ENCODE measurements around the gene OPN1LW. TPM values are rescaled to one million over a fixed set of nuclear protein-coding genes. Genes with fewer than 3 reads are reported as not detected.
"Not testable (repeated sequence)": the region's sequence is repeated elsewhere in the genome, so short reads cannot be mapped to it uniquely, and the experiment has no call there.

OPN1LW gene
- polyA plus RNA-seq, 1 donor, result not detected

DNA sequence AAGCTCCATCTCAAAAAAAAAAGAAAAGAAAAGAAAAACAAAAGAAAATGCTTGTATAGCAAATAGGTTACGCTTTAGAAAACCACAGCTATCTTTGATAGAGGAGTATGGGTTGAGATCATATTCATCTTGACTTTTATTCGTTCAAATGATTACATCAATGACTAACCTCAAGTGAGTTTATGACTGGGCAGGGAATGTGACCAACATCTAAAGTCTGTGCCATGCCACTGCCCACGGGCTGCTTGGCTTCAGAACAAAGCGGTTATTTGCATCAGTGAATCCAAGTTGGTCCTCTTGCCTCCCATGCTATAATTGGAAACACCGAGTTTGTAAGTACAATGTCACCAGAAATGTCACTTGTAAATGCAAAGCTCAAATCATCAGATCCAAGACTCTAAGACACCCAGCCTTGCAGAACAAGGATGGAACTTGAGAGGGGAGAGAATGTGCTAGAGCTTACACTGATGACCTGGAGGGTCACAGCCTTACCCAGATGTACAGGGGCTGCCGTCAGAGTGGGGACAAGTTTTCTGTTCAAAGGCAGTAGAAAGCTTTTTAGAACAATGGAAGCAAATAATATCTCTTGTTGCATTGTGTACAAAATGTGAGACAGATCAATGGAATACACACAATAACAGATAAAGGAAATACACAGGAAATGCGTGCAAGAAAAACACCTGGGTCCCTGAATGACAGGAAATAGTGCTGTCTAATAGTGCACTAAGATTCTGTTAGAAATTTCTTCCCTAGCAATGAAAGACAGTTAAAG lies 8.4 kb upstream of the OPN1LW start:
- no peak for DNase-seq

DNA sequence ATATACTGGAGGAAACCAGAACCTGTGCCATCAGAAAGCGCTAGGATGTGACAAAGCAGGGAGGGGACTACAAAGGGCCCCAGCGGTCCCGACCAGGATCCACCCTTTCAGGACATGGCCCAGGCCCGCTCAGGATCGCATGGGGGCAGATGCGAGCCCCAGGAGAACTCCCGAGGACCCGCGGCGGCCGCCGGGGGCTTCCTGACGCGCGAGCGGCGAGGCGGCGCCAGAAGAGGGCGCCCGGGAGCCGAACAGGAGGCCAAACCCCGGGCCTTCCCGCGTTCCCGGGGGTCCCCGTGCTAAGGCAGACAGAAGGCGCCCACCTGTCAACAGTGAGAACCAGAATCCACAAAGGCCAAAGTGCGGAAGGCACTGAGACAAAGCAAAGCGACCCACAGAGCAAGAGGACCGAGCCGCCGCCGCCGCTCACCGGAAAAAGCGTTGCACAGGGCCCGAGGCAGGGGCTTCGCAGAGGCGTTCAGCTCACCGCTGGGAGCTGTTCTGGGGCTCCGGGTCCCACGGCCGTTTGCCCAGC lies 7.3 kb upstream of the OPN1LW start:
- peak; percentile 64 for DNase-seq

DNA sequence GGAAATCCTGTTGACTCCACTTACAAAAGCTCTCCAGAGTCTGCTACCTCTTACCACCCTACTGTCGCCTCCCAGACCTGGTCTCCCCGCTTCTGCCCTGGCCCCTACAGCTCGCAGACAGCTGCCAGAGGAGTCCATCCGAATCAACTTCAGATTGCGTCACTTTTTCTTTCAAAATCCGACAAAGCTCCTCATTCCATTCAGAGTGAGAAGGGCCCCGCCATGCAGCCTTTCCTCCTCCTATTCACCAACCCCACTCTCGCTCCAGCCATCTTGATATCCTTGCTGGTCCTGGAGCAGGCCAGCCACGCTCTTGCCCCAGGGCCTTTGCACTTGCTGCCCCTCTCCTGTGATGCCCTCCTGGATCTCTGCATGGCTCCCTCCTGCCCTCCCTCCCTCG lies 5.2 kb upstream of the OPN1LW start:
- DNase-seq, result no peak

DNA sequence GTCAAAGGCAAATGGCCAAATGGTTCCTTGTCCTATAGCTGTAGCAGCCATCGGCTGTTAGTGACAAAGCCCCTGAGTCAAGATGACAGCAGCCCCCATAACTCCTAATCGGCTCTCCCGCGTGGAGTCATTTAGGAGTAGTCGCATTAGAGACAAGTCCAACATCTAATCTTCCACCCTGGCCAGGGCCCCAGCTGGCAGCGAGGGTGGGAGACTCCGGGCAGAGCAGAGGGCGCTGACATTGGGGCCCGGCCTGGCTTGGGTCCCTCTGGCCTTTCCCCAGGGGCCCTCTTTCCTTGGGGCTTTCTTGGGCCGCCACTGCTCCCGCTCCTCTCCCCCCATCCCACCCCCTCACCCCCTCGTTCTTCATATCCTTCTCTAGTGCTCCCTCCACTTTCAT lies 3.8 kb upstream of the OPN1LW start:
- DNase-seq, result no peak

DNA sequence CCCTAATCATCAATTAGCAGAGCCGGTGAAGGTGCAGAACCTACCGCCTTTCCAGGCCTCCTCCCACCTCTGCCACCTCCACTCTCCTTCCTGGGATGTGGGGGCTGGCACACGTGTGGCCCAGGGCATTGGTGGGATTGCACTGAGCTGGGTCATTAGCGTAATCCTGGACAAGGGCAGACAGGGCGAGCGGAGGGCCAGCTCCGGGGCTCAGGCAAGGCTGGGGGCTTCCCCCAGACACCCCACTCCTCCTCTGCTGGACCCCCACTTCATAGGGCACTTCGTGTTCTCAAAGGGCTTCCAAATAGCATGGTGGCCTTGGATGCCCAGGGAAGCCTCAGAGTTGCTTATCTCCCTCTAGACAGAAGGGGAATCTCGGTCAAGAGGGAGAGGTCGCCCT lies 3.3 kb upstream of the OPN1LW start:
- no peak for DNase-seq

DNA sequence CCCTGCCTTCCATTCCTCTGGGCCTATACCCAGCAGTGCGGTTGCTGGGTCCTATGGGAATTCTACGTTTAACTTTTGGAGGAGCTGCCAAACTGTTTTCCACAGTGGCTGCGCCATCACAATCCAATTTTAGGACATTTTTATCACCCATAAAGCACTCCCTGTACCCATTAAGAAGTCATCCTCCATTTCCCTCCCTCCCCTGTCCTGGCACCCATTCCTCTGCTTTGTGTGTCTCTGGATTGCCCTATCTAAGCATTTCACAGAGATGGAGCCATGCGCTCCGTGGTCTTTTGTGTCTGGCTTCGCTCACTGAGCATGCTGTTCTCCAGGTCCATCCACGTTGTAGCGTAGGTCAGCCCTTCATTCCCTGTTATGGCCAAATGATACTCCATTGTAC lies 1.7 kb upstream of the OPN1LW start:
- no peak for DNase-seq

DNA sequence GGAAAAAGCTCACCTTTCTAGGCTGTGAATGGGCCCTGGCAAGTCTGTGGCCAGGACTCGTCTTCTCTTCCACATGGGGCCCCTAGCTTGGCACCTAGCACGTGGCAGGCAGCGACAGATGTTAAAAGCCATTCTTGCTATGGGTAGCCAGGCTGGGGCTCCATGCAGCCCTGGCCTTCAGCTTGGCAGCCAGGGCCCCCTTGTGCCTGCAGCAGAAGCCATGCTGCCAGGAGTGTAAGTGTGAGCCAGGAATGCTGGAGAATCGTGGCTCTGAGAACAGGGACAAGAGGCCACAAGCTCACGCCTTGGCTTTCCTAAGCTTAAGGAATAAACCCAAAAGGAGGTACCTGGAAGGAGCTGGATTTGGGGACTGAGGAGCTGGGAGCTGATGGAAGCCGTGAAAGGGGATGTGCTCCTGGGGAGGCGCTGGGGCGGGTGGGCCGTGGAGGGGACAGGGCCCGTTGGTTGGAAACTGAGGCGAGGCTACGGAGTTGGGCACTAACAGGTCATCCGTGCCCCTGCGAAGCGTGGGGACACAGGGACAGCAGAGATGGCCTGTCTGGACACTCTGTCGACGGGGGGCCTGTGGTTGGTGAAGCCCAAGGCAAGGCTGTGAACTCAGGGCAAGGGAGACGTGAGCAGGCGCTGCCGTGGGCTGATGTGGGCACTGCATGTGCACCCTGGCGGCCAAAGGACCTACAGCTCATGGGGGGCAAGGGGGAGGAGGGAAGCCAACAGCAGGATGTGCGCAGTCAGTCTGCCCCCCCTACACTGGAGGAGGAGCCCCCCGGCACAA lies 895 bp upstream of the OPN1LW start:
- no peak for DNase-seq

DNA sequence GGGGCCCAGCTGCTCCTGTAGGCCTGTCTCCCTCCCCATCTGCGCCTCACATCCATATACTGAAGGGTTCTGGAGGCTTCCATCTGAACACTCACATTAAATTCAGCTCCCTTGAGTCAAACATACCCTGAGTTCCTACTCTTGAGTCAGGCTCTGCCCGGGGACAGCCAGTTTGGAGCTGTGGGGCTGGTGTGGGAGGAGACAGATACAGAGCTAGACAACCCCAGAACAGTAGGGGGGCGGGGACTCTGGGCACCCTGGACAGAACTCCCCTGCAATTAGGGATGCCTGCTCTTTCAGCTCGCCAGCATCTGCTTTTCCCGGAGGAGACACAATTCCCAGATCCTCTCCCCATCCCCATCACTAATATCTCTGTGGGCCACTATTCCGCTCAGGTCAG lies 7.0 kb downstream of the OPN1LW start:
- DNase-seq, result not testable (repeated sequence)

DNA sequence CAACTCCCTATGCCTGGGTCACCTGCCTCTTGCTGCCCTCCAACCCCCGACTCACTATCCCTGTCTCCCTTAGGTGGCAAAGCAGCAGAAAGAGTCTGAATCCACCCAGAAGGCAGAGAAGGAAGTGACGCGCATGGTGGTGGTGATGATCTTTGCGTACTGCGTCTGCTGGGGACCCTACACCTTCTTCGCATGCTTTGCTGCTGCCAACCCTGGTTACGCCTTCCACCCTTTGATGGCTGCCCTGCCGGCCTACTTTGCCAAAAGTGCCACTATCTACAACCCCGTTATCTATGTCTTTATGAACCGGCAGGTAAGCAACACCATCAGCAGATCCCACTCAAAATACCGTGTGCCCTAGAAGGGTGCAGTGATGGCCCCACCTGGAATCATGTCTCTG lies 12.2 kb downstream of the OPN1LW start:
- DNase-seq, result not testable (repeated sequence)

DNA sequence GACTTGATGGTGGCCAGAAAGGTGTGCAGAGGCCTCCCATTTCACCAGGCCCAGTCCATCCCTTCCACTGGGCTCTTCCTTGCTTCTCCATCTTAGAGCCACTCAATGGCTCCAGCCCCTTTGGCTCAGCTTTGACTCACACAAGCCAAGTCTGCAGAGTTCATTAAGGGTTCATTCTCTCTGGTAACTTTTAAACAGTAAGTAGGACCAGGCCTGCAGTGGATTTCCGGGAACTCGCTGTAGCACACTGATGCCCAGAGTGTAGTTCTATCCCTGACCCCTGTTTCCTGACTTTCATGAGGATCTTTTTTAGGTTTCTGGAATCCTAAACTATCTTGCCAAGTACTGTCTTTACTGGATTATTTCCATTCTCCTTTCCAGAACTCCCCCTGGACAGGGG lies 13.2 kb downstream of the OPN1LW start:
- DNase-seq, result not testable (repeated sequence)

DNA sequence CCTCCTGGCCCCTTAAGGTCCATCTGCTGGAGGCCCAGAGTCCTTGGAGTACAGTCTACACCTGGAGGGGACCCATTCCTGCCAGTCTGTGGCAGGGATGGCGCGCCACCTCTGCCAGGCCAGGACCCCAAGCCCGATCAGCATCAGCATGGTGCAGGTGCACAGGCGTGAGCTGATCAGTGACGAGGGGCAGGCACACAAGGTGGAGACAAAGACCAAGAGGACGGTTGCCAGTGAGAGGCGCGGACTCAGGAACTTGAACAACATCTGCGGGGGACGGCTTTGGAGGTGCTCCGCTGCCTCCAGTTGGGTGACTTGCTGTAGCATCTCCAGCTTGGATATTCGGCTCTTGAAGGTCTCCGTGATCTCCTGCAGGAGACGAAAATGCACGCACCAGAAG lies 15.3 kb downstream of the OPN1LW start:
- DNase-seq, result not testable (repeated sequence)

DNA sequence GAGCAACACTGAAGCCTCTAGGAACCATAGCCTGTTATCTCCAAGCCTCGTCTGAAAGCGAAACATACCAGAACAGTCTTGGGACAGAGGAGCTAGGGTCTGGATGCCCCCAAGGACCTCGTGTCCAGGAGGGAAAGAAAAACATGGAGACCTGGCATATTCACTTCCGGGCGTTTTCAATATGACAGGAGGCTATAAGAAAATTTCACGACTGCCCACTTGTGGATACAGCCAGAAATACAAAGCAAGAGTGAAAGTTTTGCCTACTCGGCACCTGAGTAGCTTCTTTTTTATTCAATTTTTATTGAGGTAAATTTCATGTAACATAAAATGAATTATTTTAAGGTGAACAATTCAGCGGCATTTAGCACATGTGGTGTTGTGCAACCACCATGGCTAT lies 20.9 kb downstream of the OPN1LW start:
- not testable (repeated sequence) for DNase-seq

DNA sequence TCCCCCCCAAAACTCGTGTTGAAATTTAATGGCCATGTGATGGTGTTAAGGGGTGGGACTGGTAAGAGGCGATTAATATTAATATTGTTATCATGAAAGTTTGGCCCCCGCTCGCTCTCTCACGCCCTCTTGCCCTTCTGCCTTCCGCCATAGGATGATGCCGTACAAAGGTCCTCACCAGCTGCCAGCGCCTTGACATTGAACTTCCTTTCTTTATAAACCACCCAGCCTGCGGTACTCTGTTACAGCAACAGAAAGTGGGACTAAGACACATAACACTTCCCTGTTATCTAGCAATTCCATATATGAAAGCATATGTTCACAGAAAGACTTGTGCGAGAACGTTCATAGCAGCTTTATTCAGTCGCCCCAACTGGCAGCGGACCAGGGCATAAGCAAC lies 24.3 kb downstream of the OPN1LW start:
- DNase-seq, result not testable (repeated sequence)

DNA sequence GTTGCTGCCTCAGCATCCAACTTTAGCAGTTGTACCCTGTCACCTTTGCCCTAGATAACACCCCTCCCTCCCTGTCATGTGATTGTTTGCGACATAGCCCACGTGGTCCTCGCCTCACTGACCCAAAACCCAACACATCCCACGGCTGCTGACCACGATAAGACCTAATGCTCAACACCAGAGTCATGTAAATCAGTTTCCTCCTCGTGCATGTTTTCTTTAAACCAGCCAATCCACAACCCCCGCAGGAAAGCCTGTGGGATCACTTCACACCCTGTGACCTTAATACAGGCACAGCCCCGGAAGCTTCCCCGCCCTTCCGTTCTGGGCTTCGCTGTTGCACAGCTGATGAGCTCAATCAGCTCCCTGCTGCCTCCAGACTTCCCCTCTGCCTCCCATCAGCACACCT lies 28.5 kb downstream of the OPN1LW start:
- DNase-seq, result not testable (repeated sequence)

DNA sequence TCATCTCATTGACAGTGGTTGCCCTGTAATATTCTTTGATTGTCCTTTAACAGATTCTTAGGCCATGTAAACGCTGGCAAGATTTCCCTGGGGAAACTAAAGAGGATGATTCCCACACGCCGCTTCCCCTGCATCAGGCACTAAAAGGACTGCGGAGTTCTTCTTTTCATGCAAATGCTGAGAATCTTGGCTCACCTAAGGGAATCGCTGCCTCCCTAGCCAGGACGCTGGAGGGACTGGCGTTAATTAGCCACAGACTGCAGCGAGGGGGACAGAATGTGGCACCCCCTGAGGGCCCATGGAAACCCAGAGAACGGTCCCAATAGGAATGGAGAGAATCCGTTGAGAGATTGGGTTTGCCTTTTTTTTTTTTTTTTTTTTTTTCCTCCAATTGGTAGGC lies 30.3 kb downstream of the OPN1LW start:
- not testable (repeated sequence) for DNase-seq

DNA sequence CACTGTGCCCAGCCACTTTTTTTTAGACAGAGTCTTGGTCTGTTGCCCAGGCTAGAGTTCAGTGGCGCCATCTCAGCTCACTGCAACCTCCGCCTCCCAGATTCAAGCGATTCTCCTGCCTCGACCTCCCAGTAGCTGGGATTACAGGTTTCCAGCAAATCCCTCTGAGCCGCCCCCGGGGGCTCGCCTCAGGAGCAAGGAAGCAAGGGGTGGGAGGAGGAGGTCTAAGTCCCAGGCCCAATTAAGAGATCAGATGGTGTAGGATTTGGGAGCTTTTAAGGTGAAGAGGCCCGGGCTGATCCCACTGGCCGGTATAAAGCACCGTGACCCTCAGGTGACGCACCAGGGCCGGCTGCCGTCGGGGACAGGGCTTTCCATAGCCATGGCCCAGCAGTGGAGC lies 38.3 kb downstream of the OPN1LW start, which contains the start of gene OPN1MW:
Gene OPN1MW (plus strand): TSS at position 301 of the 400 bp plus-strand sequence. CDS start 82 bp downstream, at position 383.
- not testable (repeated sequence) for DNase-seq

DNA sequence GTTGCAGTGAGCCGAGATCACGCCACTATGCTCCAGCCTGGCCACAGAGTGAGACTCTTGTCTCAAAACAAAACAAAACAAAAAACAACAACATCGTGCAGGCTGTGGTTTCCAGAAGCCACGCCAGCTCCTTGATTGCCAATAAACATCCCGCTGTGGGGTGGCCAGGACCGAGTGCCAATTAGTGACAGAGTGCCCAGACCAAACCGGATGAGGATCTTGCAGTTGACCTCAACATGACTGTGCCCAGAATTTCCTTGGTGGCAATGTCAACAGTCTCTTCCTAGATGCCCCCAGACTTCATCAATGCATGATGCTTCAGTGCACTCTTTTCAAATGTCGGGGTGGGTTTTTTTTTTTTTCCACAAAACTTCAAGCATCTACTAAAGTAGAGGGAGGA lies 39.8 kb downstream of the OPN1LW start:
- DNase-seq, result not testable (repeated sequence)

DNA sequence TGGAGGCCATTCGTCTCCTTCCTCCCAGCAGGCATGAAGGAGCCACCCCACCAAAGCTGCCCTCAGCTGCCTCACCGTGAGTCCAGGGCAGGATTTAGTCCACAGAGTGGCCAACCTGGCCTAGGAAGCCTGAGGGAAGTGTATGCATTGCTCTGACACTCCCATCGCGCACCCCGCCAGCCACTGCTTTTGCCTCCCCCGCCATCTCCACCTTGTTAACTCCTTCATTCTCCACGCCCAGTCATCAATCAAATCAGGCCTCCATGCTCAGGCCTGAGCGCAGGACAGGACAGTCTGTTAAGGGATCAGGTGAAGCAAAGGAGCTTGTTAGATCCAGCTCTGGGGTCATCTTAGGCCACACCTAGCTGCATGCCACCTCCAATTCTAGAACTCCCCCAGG lies 48.8 kb downstream of the OPN1LW start:
- not testable (repeated sequence) for DNase-seq

DNA sequence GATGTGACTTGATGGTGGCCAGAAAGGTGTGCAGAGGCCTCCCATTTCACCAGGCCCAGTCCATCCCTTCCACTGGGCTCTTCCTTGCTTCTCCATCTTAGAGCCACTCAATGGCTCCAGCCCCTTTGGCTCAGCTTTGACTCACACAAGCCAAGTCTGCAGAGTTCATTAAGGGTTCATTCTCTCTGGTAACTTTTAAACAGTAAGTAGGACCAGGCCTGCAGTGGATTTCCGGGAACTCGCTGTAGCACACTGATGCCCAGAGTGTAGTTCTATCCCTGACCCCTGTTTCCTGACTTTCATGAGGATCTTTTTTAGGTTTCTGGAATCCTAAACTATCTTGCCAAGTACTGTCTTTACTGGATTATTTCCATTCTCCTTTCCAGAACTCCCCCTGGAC lies 50.3 kb downstream of the OPN1LW start:
- not testable (repeated sequence) for DNase-seq

DNA sequence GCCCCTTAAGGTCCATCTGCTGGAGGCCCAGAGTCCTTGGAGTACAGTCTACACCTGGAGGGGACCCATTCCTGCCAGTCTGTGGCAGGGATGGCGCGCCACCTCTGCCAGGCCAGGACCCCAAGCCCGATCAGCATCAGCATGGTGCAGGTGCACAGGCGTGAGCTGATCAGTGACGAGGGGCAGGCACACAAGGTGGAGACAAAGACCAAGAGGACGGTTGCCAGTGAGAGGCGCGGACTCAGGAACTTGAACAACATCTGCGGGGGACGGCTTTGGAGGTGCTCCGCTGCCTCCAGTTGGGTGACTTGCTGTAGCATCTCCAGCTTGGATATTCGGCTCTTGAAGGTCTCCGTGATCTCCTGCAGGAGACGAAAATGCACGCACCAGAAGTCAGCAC lies 52.4 kb downstream of the OPN1LW start:
- DNase-seq, result not testable (repeated sequence)

Measured in left kidney (tissue), 2 donors.